ENCODE measurements around the gene DLX4.

DLX4 gene

DNA sequence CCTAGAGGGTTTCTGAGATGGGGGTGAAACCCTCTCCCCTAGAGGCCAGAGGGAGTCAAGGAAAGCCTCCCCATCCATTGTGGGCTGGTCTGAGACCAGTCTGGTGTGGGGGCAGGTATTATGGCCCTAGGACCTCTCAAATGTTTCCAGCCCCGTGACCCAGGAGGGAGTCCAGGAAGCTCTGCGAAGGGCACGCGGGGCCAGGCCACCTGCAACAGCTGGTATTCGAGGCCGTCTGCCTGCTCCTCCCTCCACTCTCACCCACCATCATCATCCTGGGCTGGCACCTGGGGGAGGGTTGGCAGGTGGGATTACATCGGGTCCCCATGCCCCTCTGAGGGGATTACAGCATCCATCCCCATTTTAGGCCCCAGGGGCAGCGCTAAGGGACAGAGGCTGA, 38.1 kb upstream of the DLX4 start:
- H3K9me3 ChIP-seq (ENCODE audit: control insufficient read depth, low read length): no peaks in the 10 kb centered on the region
- no peak overlapping the region for H3K4me3 ChIP-seq (ENCODE audit: low read depth, low read length)
- no peaks in the 10 kb centered on the region for H3K79me2 ChIP-seq
- H3K4me2 ChIP-seq (ENCODE audit: low read length): no peak overlapping the region
- no peak for TF ChIP-seq CTCF (IDR thresholded peaks at IDR 0.05)
- H3K36me3 ChIP-seq (ENCODE audit: control insufficient read depth, insufficient read depth, low read length): no peaks in the 10 kb centered on the region
- H3K9ac ChIP-seq: no peak overlapping the region
- no peak overlapping the region for H3K27ac ChIP-seq
- no peaks in the 10 kb centered on the region for H3K27me3 ChIP-seq (ENCODE audit: control insufficient read depth, insufficient read depth, low read length)
- H3K4me1 ChIP-seq: no peaks in the 10 kb centered on the region
- H2AFZ ChIP-seq: no peak overlapping the region

DNA sequence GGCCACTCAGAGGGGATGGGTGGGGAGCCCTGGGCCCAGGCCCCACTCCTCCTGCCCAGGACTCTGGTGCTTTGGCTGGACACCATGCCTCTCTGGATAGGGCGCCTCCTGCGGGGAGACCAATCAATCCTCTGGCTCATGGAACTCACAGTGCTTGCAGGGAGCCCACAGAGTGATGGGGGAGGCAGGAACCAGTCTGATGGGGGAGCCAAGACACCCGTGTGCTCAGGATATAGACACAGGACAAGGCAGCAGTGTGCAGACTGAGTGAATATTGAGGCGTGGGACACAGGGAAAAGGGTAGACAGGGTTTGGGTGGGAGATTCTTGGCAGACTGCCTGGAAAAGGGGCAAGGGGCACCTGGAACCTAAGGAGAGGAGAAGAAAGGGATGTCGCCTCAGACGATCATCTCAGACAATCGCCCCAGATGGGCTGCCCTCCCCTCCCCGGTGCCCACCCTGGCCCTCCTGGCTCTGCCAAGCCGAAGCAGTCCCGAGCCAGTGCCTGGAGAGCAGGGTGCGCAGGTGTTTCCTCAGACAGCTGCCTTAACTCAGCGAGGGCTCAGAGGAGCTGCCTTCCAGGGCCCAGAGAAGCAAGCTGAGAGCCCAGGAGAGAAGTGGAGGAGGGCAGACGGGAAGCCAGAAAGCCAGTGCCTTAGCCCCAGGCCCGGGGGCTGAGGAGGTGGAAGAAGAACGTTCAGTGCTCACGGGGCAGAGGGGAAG, 37.4 kb upstream of the DLX4 start:
- Histone ChIP-seq H3K4me1 (no peaks in the 10 kb centered on the region), H3K4me2 (ENCODE audit: low read length) (no peak overlapping the region), H3K4me3 (ENCODE audit: low read depth, low read length) (no peak overlapping the region), H3K27ac (no peak overlapping the region), H3K27me3 (ENCODE audit: control insufficient read depth, insufficient read depth, low read length) (no peaks in the 10 kb centered on the region), H3K79me2 (no peaks in the 10 kb centered on the region), H3K36me3 (ENCODE audit: control insufficient read depth, insufficient read depth, low read length) (no peaks in the 10 kb centered on the region), H3K9me3 (ENCODE audit: control insufficient read depth, low read length) (no peaks in the 10 kb centered on the region), H3K9ac (no peak overlapping the region), H2AFZ (no peak overlapping the region)
- no peak for TF ChIP-seq CTCF (IDR thresholded peaks at IDR 0.05)

- H3K9me3 ChIP-seq (ENCODE audit: control insufficient read depth, low read length): no peaks in the 10 kb centered on the region
- no peak overlapping the region for H3K9ac ChIP-seq
- H3K4me1 ChIP-seq: no peaks in the 10 kb centered on the region
- H3K79me2 ChIP-seq: no peaks in the 10 kb centered on the region
- no peak overlapping the region for H3K4me2 ChIP-seq (ENCODE audit: low read length)
- no peak overlapping the region for H2AFZ ChIP-seq
- H3K27me3 ChIP-seq (ENCODE audit: control insufficient read depth, insufficient read depth, low read length): no peaks in the 10 kb centered on the region
- TF ChIP-seq CTCF (IDR thresholded peaks at IDR 0.05): no peak
- H3K27ac ChIP-seq: no peak overlapping the region
- no peaks in the 10 kb centered on the region for H3K36me3 ChIP-seq (ENCODE audit: control insufficient read depth, insufficient read depth, low read length)
- no peak overlapping the region for H3K4me3 ChIP-seq (ENCODE audit: low read depth, low read length)
These were observed 36.8 kb upstream of the DLX4 start for GRCh38 chr17:49932138-49932723.

GRCh38 chr17:49932901-49933300, 36.1 kb upstream of the DLX4 start:
- H3K9ac ChIP-seq: no peak overlapping the region
- no peak overlapping the region for H2AFZ ChIP-seq
- no peak overlapping the region for H3K4me2 ChIP-seq (ENCODE audit: low read length)
- no peaks in the 10 kb centered on the region for H3K79me2 ChIP-seq
- no peaks in the 10 kb centered on the region for H3K36me3 ChIP-seq (ENCODE audit: control insufficient read depth, insufficient read depth, low read length)
- H3K9me3 ChIP-seq (ENCODE audit: control insufficient read depth, low read length): no peaks in the 10 kb centered on the region
- H3K4me3 ChIP-seq (ENCODE audit: low read depth, low read length): no peak overlapping the region
- H3K27me3 ChIP-seq (ENCODE audit: control insufficient read depth, insufficient read depth, low read length): no peaks in the 10 kb centered on the region
- H3K27ac ChIP-seq: no peak overlapping the region
- no peak for TF ChIP-seq CTCF (IDR thresholded peaks at IDR 0.05)
- H3K4me1 ChIP-seq: no peaks in the 10 kb centered on the region
